H1 (cell line): ENCODE data around the gene APPL2. TPM values are rescaled to one million over a fixed set of nuclear protein-coding genes. Genes with fewer than 3 reads are reported as not detected.

ENCODE experiments used
- CTCF ChIA-PET: fragments of 300-600 bp; sonication (Branson Sonifier 250); formaldehyde crosslinking; loops from one replicate; lab custom pipeline; 2021; ENCODE audit not compliant: partially characterized antibody; lab: Charles Lee
- POLR2A ChIA-PET: fragments of 300-600 bp; sonication (Branson Sonifier 250); formaldehyde crosslinking; loops from one replicate; lab custom pipeline; 2021; ENCODE audit warnings: inconsistent platforms; ENCODE audit not compliant: partially characterized antibody; lab: Charles Lee
- DNase-seq, 2 experiments: peaks; one replicate each; pipeline versions ENCODE4 v3.0.0 to v3.0.0-alpha.2; 2010 to 2022; ENCODE audit warnings: low spot score in 2 of 2, low read depth in 1 of 2, mixed read lengths in 1 of 2
- FAIRE-seq: peaks from 2 replicates; lab custom pipeline; 2011; peaks lifted over from hg19 to GRCh38; lab: Jason Lieb, UNC
- H2AFZ ChIP-seq: 2 replicates; pipeline ENCODE4 v1.8.1; 2012; ENCODE audit warnings: low read length, inconsistent platforms
- H2AK5ac ChIP-seq: 2 replicates; pipeline ENCODE4 v1.6.1; 2013; ENCODE audit warnings: low read depth, low read length
- H2BK120ac ChIP-seq: replicated peaks from 2 replicates; pipeline ENCODE3; 2013; ENCODE audit warnings: low read depth, low read length, inconsistent platforms
- H2BK12ac ChIP-seq: 2 replicates; pipeline ENCODE4 v1.6.1; 2013; ENCODE audit warnings: low read depth, low read length
- H2BK15ac ChIP-seq: 2 replicates; pipeline ENCODE4 v1.6.1; 2013; ENCODE audit warnings: low read length
- H2BK20ac ChIP-seq: 2 replicates; pipeline ENCODE4 v1.6.1; 2013; ENCODE audit warnings: low read length
- H2BK5ac ChIP-seq: 2 replicates; pipeline ENCODE4 v1.6.1; 2013; ENCODE audit warnings: low read depth, low read length
- H3K14ac ChIP-seq: 2 replicates; pipeline ENCODE4 v1.6.1; 2013; ENCODE audit warnings: inconsistent platforms; ENCODE audit not compliant: insufficient read length
- H3K18ac ChIP-seq: 2 replicates; pipeline ENCODE4 v1.6.1; 2013; ENCODE audit warnings: low read length; ENCODE audit errors: extremely low read depth
- H3K23ac ChIP-seq: 2 replicates; pipeline ENCODE4 v1.6.1; 2013; ENCODE audit warnings: inconsistent platforms; ENCODE audit not compliant: insufficient read length
- H3K23me2 ChIP-seq: 2 replicates; pipeline ENCODE4 v1.6.1; 2013; ENCODE audit warnings: low read depth, low read length
- H3K27ac ChIP-seq: 2 replicates; pipeline ENCODE4 v1.6.1; 2011; ENCODE audit warnings: low read depth, low read length, inconsistent platforms
- H3K27me3 ChIP-seq, 4 experiments: replicated peaks in 1 of 4; 1 replicate in 1 of 4; 2 replicates in 3 of 4; pipeline versions ENCODE4 v1.6.1 to v1.8.1; 2011 to 2013; ENCODE audit warnings: low read length in 3 of 4, mild to moderate bottlenecking in 3 of 4, inconsistent platforms in 2 of 4, mixed read lengths in 2 of 4, moderate library complexity in 1 of 4; ENCODE audit not compliant: control insufficient read depth in 3 of 4, insufficient read depth in 3 of 4; ENCODE audit errors: extremely low read depth in 1 of 4
- H3K36me3 ChIP-seq, 4 experiments: 2 replicates each; pipeline versions ENCODE4 v1.6.1 to v1.8.1; 2011 to 2013; ENCODE audit warnings: mild to moderate bottlenecking in 4 of 4, low read length in 3 of 4, moderate library complexity in 2 of 4, control low read depth in 1 of 4, inconsistent platforms in 1 of 4; ENCODE audit not compliant: insufficient read depth in 4 of 4, control insufficient read depth in 2 of 4
- H3K4ac ChIP-seq: replicated peaks from 2 replicates; pipeline ENCODE3; 2013; ENCODE audit warnings: low read length, low read depth, mixed read lengths, inconsistent platforms; ENCODE audit not compliant: insufficient read length
- H3K4me1 ChIP-seq, 4 experiments: replicated peaks in 1 of 4; 1 replicate in 1 of 4; 2 replicates in 3 of 4; pipeline versions ENCODE4 v1.6.1 to v1.8.1; 2011 to 2013; ENCODE audit warnings: low read length in 3 of 4, inconsistent platforms in 2 of 4, mixed read lengths in 1 of 4; ENCODE audit not compliant: insufficient read depth in 4 of 4, control insufficient read depth in 3 of 4
- H3K4me2 ChIP-seq, 2 experiments: 2 replicates each; pipeline versions ENCODE4 v1.6.1 to v1.8.1; 2011 to 2013; ENCODE audit warnings: low read depth in 2 of 2, low read length in 2 of 2, control low read depth in 1 of 2, inconsistent platforms in 1 of 2, mild to moderate bottlenecking in 1 of 2; ENCODE audit not compliant: insufficient read depth in 1 of 2
- H3K4me3 ChIP-seq, 4 experiments: fragments of 200-600, 300-600 bp in 1 of 4; sonication (generic), shearing (Covaris generic), sonication (Bioruptor Twin) in 1 of 4; 2 replicates each; pipeline versions ENCODE4 v1.5.1 to v1.8.1; 2011 to 2016; ENCODE audit warnings: low read length in 4 of 4, low read depth in 3 of 4, control low read depth in 2 of 4, inconsistent platforms in 2 of 4, mild to moderate bottlenecking in 2 of 4, mixed read lengths in 1 of 4, moderate library complexity in 1 of 4; ENCODE audit not compliant: insufficient read depth in 2 of 4; ENCODE audit errors: extremely low read depth in 1 of 4
- H3K56ac ChIP-seq: replicated peaks from 2 replicates; pipeline ENCODE3; 2013; ENCODE audit warnings: low read depth, mild to moderate bottlenecking, mixed read lengths, low read length, inconsistent platforms; ENCODE audit not compliant: insufficient read length
- H3K79me1 ChIP-seq: 2 replicates; pipeline ENCODE4 v1.6.1; 2013; ENCODE audit warnings: low read depth, low read length, control low read depth
- H3K79me2 ChIP-seq, 2 experiments: 2 replicates each; pipeline versions ENCODE4 v1.6.1 to v1.8.1; 2012 to 2013; ENCODE audit warnings: low read length in 2 of 2, mild to moderate bottlenecking in 2 of 2, inconsistent platforms in 1 of 2; ENCODE audit not compliant: insufficient read depth in 2 of 2, control insufficient read depth in 1 of 2
- H3K9ac ChIP-seq, 4 experiments: replicated peaks in 1 of 4; 1 replicate in 1 of 4; 2 replicates in 3 of 4; pipeline versions ENCODE4 v1.6.1 to v1.8.1; 2011 to 2013; ENCODE audit warnings: low read depth in 3 of 4, low read length in 3 of 4, control low read depth in 2 of 4, mild to moderate bottlenecking in 2 of 4, moderate library complexity in 2 of 4, inconsistent platforms in 1 of 4; ENCODE audit errors: extremely low read depth in 1 of 4
- H3K9me3 ChIP-seq, 2 experiments: 2 replicates each; pipeline versions ENCODE4 v1.6.1 to v1.8.1; 2012 to 2013; ENCODE audit warnings: mild to moderate bottlenecking in 2 of 2, moderate library complexity in 2 of 2, control low read depth in 1 of 2, inconsistent platforms in 1 of 2, low read depth in 1 of 2, low read length in 1 of 2, mixed read lengths in 1 of 2; ENCODE audit not compliant: insufficient read depth in 2 of 2
- H4K20me1 ChIP-seq, 2 experiments: replicated peaks in 1 of 2; 2 replicates each; pipeline versions ENCODE3 to v1.8.1; 2011 to 2013; ENCODE audit warnings: inconsistent platforms in 2 of 2, low read length in 2 of 2, mild to moderate bottlenecking in 1 of 2; ENCODE audit not compliant: insufficient read depth in 2 of 2, control insufficient read depth in 1 of 2
- H4K5ac ChIP-seq: 2 replicates; pipeline ENCODE4 v1.6.1; 2013; ENCODE audit warnings: low read length, low read depth, mixed read lengths, inconsistent platforms; ENCODE audit not compliant: insufficient read length
- H4K8ac ChIP-seq: 2 replicates; pipeline ENCODE4 v1.8.0; 2013; ENCODE audit warnings: mild to moderate bottlenecking, moderate library complexity, low read length, inconsistent platforms; ENCODE audit not compliant: insufficient read depth; ENCODE audit errors: extremely low read depth
- H4K91ac ChIP-seq: replicated peaks from 2 replicates; pipeline ENCODE3; 2013; ENCODE audit warnings: low read length, mixed read lengths, inconsistent platforms; ENCODE audit not compliant: insufficient read length
- GABPA ChIP-seq: IDR thresholded peaks from 2 replicates; pipeline ENCODE4 v1.6.1; 2011; ENCODE audit warnings: mild to moderate bottlenecking, low read length, moderate library complexity, borderline replicate concordance; ENCODE audit not compliant: insufficient read depth
- WGBS, 2 experiments: shearing (Covaris generic) in 1 of 2; methylation state at CpG; one replicate each; pipeline versions ENCODE4 v1.1.6 to v1.1.7; 2013 to 2015; ENCODE audit warnings: low lambda C conversion rate in 2 of 2, mixed read lengths in 2 of 2, inconsistent platforms in 1 of 2, low coverage in 1 of 2, missing lambda C conversion rate in 1 of 2; ENCODE audit not compliant: insufficient replicate concordance in 2 of 2, insufficient coverage in 1 of 2, insufficient read length in 1 of 2; ENCODE audit errors: extremely low coverage in 1 of 2, missing lambda C conversion rate in 1 of 2; 5-methylcytosine and 5-hydroxymethylcytosine counted together
- polyA plus RNA-seq, 7 experiments: library from polyadenylated mRNA; depleted of rRNA in 3 of 7; stranded (reverse) in 5 of 7; unstranded in 2 of 7; fragments of >200 nt in 5 of 7; fragments of 200-250 nt in 2 of 7; gene quantifications; 1 replicate in 5 of 7; 2 replicates in 1 of 7; 4 replicates in 1 of 7; pipeline versions ENCODE4 v1.2.1 to v1.2.3, GENCODE V29; 2011 to 2013; ENCODE audit warnings: missing spikeins in 2 of 7, mixed read lengths in 2 of 7
- total RNA-seq: library from RNA; stranded (reverse); fragmentation: NEBNext Ultra II Directional; extraction: Animal tissue kit (Norgen Biotek cat#: 25700); gene quantifications from 2 replicates; pipeline ENCODE4 v1.2.1, GENCODE V29; 2021
- TF ChIP-seq, protein P1 (sequence below): IDR thresholded peaks from 2 replicates; pipeline ENCODE4 v1.6.1; 2011; ENCODE audit warnings: low read depth, mild to moderate bottlenecking, low read length; ENCODE audit not compliant: insufficient read depth

The APPL2 gene
- total and polyA plus RNA-seq, 2 of the 8 experiments (the other 6 are each of a cell fraction or from before 2014, with no cell fraction given) = 8.9 to 22.9 TPM

DNA sequence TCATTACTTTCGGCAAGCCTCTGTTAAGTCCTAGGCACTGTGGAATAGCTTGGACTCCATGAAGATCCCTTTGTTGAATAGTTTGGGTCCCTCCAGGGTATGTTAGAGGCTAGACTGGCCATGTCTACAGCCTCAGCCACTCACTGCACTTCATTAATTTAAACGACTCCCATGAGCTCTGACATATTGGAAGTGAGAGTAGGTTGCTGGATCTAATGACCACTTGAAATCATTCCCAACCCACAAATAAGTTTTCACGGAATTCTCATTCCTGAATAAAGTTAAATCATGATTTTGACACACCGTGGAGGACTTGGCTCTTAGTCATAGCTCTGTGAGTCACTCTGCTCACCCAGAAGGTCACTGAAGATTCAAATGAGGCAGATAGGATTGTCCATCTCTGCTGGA, 21.4 kb upstream of the APPL2 start:
- Histone ChIP-seq H2BK15ac (no peak overlapping the region), H3K36me3 (no peaks in the 10 kb centered on the region), H3K18ac (no peak overlapping the region), H3K79me2 (no peaks in the 10 kb centered on the region), H3K9me3 (0 out of 4 replicates have a peak, but pooled peaks cover 0 to 2% of the 10 kb centered on the region in 2 experiments), H3K23me2 (no peaks in the 10 kb centered on the region; the same call in 1 of the 2 replicates), H3K27ac (no peak overlapping the region), H3K4me1 (no peaks in the 10 kb centered on the region), H4K8ac (no peak overlapping the region), H3K4me2 (no peak overlapping the region), H2AFZ (no peak overlapping the region), H2BK12ac (no peak overlapping the region), H3K9ac (no peak overlapping the region), H2BK120ac (no peak overlapping the region), H2BK5ac (no peak overlapping the region), H3K14ac (no peak overlapping the region), H2BK20ac (no peak overlapping the region), H3K27me3 (no peaks in the 10 kb centered on the region), H3K4ac (no peak overlapping the region), H2AK5ac (no peak overlapping the region), H3K56ac (no peak overlapping the region), H4K91ac (no peak overlapping the region), H3K23ac (no peak overlapping the region), H3K79me1 (no peaks in the 10 kb centered on the region), H4K5ac (no peak overlapping the region), H3K4me3 (no peak overlapping the region), H4K20me1 (no peaks in the 10 kb centered on the region)
- ChIA-PET CTCF (no interaction called here), POLR2A (no interaction called here)
- no peak for TF ChIP-seq GABPA
- TF ChIP-seq, protein P1, sequence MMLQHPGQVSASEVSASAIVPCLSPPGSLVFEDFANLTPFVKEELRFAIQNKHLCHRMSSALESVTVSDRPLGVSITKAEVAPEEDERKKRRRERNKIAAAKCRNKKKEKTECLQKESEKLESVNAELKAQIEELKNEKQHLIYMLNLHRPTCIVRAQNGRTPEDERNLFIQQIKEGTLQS = no peak
- DNase-seq (no peak), FAIRE-seq (no peak)
- WGBS, 2 experiments = 86% methylated on average over 4 of the region's 4 CpGs; no CpG with 5 or more reads in 1 of the 2 experiments
